MV-4-11 (cell line): ENCODE data around the gene LCA5L.
A peak's percentile ranks its signal among the peaks of the same experiment; 100 is the strongest.
"Not testable (repeated sequence)": the region's sequence is repeated elsewhere in the genome, so short reads cannot be mapped to it uniquely, and the experiment has no call there.

ENCODE experiments used
- DNase-seq: peaks from one replicate; lab custom pipeline; 2025; lab: John Stamatoyannopoulos, UW

LCA5L gene

DNA sequence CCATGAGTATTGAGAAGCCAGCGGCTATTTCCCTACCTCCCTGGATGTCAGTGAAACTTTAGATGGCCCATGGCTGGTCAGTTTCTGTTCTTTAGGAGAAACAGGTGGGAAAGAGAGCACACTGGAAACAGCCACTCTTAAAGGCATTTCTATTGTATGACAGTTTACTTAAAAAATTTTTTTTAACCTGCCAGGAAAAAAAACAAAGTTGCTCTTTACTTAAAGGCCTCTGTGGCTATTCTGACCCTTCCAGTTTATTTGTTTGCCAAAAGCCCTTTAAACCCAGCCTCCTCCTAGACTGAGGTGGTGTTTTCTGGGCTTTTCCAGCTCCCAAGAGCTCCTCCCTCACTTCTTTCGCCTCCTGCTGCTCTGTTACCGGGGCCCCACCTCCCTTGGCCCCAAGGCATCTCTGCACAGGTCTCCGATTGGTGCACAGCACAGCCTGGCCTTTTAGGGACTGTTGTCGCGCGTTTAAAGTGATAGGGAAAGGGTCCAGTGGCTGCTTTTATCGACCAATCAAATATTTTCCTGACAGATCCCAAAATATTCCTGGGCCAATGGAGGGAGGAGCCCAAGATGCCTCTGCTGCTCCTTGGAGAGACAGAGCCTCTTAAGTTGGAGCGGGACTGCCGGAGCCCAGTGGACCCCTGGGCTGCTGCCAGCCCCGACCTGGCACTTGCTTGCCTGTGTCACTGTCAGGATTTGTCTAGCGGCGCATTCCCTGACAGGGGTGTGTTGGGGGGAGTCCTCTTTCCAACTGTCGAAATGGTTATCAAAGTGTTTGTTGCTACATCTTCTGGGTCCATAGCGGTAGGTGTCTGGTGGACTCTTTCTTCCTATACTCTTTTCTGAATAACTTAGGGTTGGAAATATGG, 6.0 kb upstream of the LCA5L start, which contains the start of gene SH3BGR:
Gene SH3BGR (plus strand): TSS at position 639 of the 875 bp plus-strand sequence. CDS start 127 bp downstream, at position 766.
- no peak for DNase-seq

- no peak for DNase-seq
Measured at GRCh38 chr21:39447264-39447663, 1.7 kb upstream of the LCA5L start.

- no peak for DNase-seq
Measured at GRCh38 chr21:39444421-39445180, 977 bp downstream of the LCA5L start.

- peak; percentile 45 for DNase-seq
Measured at GRCh38 chr21:39441502-39442475, 3.8 kb downstream of the LCA5L start.

GRCh38 chr21:39439232-39439631, 6.3 kb downstream of the LCA5L start:
- DNase-seq, result no peak

DNA sequence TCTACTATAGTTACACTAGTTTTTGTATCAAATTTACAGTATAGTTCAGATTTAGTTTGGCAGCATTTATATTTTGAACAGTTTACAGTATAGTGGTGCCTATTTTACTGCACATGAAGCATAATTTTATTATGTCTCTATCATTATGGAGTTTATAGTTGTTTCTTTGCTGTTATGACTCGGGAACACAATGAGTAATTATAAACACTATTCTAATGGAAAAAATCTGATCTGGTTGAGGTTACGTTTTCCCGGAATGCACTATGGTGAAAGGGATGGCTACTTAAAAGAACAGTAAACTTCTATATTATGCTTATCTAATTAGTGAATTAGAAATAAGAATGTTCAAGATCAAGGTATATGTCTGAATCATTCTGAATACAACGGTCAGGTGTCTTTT, 10.6 kb downstream of the LCA5L start:
- no peak for DNase-seq

DNA sequence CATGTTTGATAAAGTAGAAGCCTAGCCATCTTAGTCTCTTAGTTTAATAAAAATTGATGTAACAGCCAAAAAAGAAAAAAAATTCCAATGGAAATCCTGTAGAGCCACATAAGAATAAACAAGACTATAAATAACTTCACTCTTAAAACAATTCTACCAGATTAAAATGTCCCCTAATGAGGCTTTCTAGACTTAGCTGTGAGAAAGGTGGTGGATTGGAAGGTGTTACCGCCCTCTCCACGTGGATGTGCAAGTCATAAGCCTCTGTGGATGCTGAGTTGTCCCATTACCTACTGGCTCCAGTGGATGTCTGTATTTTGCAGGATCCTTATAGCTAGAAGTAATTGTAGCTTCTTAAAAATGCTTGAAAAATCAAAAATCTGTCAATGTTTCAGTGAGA, 14.6 kb downstream of the LCA5L start:
- no peak for DNase-seq

GRCh38 chr21:39430457-39430856, 15.1 kb downstream of the LCA5L start:
- DNase-seq, result no peak

GRCh38 chr21:39430016-39430415, 15.6 kb downstream of the LCA5L start:
- no peak for DNase-seq

GRCh38 chr21:39429445-39429844, 16.1 kb downstream of the LCA5L start:
- DNase-seq, result peak; percentile 1

DNA sequence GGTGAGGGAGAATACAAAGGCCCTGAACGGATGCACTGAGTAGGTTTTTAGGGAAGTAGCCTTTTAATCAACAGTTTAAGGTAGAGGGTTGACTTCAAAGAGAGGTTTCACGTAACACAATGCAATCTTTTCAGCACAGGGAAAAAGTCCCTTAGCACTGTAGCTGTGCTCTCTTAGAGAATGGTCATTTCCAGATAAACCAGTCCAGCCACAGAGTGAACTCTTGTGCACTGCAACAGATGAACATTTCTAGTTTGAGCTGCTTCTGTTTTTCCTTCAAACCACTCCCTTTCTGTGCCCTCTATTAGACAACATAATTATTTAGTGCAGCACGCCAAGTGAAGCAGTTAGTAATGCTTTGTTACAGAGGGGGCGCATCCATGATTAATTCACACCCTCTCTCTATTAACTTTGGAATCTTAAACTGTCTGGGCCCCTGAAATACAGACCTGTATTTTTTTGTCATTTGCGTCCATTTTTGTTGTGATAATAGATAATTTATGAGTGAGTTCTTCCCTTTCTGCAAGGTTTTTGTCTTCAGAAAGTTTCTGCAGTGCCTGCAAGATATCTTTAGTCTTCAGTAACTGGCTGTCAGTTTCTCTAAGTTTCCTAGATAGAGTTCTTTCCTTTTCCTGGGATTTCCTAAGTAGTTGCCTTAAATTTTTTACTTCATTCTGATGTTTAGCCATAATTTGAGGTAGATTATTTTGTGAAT, 22.9 kb downstream of the LCA5L start:
- no peak for DNase-seq

GRCh38 chr21:39419204-39419603, 26.4 kb downstream of the LCA5L start:
- not testable (repeated sequence) for DNase-seq

- no peak for DNase-seq
Measured at GRCh38 chr21:39406065-39406464, 39.5 kb downstream of the LCA5L start.

GRCh38 chr21:39400173-39400572, 45.4 kb downstream of the LCA5L start:
- DNase-seq, result peak; percentile 27

DNA sequence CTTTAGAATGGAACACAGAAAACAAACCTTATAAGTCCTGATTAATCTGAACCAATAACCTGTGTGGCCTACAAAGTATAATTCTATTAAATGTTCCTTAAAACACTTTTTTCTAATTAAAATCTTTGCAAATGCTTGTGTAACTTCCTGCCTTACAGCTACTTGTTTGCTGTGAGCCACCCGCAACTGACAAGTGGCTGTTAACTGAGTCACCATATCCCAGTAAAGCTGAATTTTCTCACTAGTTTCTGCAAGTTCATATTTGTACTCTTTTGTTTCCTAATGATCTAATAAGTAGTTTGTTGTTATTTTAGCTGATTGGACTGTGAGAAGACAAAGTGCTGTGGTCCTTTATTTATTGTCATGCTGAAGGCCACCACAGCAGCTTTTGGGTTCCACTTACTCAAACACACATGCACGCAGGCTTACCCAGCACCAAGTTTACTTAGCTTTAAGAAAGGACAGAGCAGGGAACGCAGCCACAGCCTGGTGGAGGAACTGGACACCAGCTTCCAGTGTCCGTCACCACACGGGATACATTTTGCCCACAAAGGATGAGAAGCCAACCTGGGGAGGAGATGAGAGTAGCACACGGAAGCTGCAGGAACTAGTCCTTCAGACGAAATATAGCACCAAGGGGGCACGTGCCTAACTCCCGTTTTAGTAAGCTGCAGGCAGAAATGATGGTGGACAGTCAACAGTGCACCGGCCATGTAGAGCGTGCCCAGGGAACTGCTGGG, 47.8 kb downstream of the LCA5L start:
- peak; percentile 79 for DNase-seq

DNA sequence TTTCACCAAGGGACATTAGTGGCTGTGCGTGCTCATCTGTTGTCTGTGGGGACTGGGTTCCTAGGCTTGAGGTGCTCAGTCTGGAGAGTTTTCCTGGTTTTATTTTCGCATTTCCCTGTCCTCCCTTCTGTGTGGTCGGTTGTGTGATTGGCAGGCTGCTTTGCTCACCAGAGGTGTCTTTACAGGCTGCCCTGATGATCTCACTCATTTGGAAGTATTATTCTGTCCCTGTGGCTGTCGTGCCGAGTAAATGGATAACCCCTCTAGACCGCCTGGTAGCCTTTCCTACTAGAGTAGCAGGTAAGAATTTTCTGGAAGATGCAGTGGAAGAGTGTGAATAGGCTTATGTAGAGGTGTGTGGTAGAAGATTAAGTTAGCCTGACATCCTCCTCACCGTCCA, 52.6 kb downstream of the LCA5L start:
- DNase-seq, result no peak

GRCh38 chr21:39390212-39390765, 55.3 kb downstream of the LCA5L start:
- no peak for DNase-seq

DNA sequence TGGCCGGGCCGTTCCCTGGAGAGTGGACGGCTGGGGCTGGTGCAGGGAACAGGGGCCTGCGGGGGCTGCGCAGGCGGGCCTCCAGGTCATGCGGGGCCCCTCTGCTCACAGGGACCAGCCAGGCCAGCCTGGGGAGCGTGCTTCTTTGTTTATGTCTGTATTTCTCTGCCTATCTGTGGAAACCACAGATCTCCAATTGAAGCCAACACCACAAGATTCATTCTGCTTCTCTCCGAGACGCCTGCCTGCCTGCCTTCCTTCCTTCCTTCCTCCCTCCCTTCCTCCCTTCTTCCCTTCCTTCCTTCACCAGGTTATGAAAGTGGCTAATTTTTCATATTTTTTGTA, 56.8 kb downstream of the LCA5L start:
- DNase-seq, result no peak

- DNase-seq, result peak; percentile 66
Measured at GRCh38 chr21:39388038-39388810, 57.4 kb downstream of the LCA5L start.
